AG08395 (cell line): Measurements from ENCODE around the gene TSPAN3.
A peak's percentile ranks its signal among the peaks of the same experiment; 100 is the strongest.

Source experiments
- DNase-seq: peaks from one replicate; pipeline ENCODE4 v3.0.0; 2012; ENCODE audit warnings: mixed read lengths, low spot score

TSPAN3 gene

DNA sequence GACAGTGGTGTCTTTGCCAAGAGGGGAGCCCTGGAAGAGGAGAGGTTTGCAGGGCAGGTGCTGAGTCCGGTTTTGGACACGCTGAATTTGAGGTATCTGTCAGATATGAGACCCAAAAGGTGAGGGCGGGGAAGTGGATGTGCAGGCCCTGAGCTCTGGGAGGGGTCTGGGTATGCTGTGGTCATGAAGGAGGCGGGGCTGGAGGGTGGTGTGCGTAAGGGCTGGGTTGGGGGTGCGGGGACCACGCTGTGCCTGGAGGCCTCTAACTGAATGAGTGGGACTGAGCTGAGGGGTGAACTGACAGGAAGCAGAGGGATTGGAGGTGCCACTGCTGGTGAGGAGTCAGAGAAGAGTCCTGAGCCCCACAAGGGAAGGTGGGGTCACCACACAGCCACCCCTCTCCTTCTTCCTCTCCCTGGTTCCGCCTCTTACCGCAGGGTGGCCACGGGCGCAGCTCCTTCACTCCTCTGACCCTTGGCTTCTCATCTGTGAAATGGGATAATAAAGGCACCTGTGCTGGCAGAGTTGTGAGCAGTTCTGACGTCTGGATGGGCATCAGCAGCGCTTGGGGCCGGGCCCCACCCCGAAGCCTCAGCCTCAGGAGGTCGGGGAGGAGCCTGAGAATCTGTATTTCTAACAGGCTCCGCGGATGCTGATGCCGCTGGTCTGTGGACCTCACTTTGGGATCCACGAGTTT, 47.2 kb downstream of the TSPAN3 start:
- no peak for DNase-seq

DNA sequence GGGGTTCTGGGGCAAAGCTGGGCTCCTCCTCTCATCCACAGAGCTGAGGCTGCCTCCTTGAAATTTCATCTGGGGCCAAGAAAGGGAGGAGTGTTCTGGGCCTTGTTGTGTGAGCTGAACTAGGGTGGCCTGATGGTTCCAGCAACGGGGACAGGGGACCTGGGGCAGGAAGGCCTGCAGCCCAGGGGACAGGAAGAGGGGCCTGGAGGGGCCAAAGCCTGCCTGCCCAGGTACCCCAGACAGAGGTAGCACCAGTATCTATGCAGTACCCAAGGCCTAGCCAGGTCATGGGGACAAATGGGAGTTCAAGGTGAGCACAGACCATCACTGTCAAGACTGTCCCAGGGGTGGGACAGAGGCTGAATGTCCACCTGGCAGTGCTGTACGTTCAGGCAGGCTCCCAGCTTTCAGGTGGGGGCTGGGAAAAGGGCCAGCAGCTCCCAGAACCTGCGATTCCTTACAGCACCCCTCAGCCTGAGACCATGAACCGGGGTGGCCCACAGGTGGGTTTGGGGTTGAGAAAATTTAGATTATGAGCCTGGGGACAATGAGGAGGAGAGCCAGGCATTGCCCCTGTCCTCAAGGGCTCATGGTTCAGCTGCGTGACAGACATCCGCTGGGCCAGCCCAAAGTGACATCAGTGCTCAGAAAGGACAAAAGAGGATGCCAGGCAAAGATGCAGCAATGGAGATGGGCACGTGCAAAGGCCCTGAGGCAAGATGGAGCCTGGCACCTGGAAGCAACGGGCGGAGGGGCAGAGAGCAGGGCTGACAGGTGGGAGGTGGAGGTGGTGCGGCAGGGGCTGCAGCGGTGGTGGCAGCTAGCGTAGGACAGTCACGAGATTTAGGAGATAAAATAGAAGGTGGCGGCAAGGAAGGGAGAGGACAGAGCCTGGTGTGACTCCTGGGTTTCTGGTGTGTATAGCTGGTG, 48.0 kb downstream of the TSPAN3 start:
- DNase-seq: no peak

DNA sequence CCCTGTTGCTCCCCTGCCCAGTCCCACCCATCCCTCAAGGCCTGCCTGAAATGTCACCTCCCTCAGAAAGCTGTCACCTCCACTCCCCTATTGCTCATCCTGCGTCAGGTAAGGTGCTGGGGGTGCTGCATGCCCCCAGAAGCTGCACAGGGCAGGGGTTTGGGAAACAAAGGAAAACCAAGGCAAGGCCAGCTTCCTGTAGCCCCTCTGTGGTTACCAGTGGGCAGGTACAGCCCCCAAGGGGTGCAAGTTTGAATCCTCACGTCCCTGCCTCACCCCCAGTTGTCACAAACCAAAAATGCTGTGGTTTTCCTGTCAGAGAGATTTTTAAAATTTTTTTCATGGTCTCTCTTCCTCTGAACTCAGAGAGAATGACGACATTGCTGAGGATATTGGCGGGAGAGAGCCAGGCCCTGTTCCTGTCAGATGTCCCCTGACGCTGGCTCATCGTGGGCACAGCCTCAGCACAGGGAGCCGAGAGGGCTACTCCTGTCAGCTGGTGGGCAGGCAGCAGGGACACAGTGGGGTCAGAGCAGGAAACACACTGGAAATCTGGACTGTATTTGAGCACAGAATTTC, 49.0 kb downstream of the TSPAN3 start:
- peak; percentile 76 for DNase-seq

DNA sequence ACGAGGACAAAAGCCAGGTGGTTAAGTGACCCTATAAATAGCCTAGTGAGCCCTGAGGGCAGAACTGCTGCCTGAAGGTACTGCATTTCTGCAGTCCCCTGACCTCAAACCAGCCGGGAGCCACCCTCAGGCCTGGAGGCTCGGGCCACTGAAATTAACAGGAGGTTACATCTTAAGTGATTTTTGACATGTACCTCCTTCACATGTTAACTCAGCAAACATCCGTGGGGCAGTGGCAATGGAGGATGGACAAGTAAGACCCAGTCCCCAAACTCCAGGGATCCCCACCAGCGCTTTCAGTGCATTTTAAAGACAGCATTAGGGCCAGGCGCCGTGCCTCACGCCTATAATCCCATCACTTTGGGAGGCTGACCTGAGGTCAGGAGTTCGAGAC, 49.8 kb downstream of the TSPAN3 start:
- DNase-seq: no peak

DNA sequence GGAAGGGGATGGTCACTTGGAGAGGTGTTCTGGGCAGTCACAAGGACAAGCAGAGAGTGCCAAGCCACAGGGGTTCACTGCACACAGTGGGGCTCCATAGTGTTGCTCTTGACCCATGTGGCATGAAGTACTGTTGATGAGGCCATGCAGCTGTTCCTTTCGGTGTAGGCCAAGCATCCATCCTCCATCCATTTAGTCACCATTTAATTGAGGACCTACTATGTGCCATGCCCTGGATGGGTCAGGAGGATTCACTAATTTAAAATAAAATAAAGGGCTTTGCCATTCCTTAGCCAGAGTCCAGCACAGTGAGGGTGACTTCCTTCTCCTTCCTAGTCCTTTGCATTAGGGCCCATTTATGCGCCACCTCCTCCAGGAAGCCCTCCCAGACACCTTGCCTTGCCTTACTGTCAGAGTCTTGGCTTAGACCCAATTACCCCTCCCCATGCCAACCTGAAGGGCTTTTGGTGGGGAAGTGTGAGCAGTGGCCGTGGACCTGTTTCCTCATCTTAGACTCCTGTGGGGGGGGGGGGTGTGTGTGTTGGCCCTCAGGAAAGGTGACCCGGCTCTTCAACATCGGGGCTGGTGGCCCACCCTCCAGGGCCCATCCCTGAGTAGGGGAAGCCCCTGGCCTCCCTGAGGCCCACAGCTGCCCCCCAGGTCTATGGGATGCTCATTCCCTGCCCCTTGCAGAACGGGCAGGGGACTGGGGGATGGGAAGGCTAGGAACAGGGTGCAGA, 50.4 kb downstream of the TSPAN3 start:
- no peak for DNase-seq

DNA sequence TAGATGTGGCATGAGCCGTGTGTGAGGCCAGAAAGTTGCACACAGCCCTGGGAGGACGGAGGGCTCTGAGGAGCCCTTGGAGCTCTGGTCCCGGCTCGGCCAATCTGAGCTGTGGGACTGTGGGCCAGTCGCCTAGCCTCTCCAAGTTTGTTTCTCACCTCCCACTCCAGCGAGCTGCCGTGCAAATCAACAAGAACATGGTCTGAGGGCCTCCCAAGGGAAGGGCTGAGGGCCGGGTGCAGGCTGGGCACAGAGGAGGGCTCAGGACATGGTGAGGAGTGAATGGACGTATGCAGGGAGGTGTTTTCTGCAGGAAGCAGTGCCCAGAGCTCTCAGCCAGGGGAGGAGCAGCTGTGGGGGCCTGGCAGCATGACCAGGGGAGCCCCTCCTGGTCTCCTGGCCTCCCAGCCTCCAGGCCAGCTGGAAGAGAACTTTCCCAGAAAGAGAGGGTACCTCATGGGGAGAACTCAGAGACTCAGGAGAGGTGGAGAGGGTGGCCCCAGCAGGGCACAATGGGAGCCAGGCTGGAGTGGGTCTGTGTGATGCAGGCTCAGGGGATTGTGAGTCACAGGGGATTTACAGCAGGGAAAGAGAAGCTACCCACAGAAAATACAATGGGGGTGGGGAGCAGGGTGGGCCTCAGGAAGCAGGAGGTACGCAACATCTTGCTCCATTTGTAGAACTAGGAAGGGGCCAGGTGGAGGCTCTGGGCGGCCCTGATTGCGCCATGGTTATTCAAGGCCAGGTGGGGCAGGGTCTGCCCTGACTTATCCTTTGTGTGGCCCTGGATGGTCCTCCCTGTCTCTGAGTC, 51.2 kb downstream of the TSPAN3 start:
- no peak for DNase-seq

DNA sequence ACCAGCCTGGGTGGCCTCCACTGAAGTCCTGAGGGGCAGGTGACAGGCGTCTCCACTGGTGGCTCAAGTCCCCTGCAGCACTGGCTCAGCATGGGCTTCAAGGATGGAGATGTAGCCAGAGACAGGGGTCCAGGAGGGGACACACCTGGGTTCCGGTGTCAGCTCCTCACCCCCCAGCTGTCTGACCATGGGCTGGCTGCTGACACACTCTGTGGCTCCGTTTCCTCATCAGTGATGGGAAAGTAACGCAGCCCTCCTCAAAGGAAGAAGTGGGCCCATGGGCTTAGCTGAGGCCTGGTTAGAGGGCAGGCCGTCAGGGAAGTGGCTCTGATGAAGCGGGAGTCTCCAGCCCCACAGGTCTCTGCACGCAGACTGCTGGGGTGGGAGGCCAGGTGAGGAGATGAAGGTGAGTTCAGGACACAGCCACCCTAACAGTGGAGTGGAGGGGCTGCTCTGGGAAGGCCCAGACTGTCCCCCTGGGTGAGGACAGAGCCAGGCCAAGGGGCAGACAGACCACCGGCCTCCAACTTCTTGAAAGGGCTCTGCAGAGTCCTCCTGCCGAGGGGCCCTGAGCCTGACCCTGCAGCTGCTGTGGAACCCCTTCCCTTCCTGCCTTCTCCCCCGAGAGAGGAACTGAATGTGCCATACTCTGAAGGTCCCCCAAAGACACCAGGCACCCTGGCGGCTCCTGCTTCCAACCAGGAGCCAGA, 52.0 kb downstream of the TSPAN3 start:
- no peak for DNase-seq

DNA sequence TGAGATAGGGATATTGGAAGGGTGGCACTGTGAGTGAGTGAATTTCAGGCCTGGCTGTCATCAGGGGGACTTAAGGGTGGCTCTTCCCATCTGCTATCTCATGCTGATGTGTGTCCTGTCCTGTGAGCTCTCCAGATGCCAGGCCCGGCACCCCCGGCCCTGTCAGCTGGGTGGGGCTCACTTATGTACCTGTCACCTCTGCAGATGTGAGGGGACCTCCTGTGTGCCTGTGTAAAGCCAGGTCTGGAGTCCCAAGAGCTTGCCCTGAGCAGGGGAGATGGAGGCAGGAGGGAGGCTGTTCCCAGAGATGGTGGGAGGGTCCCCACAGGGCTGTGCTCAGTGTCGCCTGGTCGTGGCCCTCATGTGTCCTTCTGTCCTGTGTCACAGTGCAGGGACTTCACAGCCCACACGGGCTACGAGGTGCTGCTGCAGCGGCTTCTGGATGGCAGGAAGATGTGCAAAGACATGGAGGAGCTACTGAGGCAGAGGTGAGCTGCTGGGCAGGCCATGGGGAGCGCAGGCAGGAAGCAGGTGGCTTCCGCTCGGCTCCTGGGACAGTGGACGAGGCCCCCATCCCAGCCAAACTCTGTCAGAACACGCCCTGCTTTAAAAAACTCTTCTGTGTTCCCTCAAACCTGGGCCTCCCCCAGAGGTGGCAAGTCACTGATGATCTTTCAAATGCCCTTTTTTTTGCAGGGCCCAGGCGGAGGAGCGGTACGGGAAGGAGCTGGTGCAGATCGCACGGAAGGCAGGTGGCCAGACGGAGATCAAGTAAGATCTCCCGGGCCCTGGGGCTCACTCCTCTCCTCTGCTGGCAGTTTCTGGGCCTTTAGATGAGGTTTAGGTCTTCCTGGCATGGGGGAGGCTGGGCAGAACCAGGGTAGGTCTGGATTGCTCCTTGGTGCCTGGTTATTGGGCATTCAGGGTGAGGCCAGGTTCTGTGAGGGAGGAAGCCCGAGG, 52.9 kb downstream of the TSPAN3 start:
- DNase-seq: no peak

DNA sequence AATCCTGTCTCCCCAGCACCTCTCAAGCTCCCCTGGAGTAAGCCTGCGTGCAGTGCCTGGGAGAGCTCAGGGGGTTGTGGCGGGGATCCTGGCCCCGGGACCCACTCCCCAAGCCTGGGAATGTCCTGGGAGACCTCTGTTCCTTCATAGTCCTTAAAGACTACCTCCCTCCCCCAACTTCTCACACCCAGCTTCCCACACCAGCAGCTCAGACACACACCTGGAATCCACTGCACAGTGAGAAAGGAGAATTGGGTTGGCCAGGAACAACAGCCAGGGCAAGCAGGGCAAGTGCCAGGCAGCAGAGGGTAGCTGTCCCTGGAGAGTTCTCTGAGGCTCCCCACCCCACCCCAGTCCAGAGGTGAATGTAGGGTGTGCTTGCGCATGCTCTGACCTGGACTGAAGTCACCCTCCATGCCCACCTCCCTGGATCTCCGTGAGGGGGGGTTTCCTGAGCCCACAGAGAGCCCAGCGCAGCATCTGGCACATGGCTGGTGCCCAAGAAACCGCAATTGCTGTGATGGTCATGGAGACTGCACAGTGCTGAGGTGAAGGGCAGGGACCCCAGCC, 53.7 kb downstream of the TSPAN3 start:
- no peak for DNase-seq

DNA sequence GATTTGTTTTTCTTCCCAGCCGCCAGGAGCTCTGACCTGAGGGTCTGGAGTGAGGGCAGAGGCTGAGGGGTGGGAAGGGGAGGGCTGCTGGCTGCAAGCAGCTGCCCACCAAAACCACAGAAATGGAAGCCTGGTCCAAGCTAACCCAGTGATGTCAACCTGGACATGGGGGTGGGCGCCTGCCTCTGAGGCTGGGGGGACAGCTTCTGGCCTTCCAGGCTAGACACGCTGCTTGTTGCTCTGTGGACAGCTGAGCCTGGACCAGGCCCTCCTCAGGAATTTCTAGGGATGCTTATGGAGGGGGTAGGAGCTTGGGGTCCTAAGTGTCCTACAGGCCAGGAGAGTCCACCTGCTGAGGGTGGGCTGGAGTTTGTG, 54.6 kb downstream of the TSPAN3 start:
- DNase-seq: no peak

DNA sequence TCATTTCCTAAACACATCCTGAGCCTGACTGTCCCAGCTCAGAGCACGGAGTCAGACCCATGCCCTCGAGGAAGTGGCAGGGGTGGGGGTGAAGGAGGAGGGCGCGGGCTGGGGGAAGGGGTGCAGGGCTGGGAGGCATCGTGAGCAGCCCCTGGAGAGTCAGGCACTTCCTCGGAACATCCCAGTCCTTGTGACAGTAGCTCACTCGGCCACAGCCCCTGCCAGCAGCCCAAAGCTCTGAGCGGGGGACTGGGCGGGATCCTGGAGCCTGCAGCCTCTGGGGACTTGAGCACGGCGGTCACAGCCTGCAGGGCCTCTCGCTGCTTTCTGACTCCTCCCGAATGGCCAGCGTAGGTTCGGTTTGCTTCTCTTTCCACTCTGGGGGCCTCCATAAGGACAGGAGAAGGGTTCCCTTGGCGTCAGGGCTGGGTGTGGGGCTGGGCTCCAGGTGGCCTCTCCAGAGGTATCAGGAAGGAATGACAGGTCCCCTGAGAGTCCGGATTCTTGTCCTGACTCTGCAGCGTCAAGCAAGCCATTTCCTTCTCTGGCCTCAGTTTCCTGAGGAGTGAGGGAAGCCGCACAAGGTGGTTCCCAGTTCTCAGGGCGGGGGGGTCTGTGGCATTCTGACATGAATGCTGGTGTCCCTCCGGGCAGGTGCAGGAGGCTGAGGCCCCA, 55.1 kb downstream of the TSPAN3 start:
- no peak for DNase-seq

DNA sequence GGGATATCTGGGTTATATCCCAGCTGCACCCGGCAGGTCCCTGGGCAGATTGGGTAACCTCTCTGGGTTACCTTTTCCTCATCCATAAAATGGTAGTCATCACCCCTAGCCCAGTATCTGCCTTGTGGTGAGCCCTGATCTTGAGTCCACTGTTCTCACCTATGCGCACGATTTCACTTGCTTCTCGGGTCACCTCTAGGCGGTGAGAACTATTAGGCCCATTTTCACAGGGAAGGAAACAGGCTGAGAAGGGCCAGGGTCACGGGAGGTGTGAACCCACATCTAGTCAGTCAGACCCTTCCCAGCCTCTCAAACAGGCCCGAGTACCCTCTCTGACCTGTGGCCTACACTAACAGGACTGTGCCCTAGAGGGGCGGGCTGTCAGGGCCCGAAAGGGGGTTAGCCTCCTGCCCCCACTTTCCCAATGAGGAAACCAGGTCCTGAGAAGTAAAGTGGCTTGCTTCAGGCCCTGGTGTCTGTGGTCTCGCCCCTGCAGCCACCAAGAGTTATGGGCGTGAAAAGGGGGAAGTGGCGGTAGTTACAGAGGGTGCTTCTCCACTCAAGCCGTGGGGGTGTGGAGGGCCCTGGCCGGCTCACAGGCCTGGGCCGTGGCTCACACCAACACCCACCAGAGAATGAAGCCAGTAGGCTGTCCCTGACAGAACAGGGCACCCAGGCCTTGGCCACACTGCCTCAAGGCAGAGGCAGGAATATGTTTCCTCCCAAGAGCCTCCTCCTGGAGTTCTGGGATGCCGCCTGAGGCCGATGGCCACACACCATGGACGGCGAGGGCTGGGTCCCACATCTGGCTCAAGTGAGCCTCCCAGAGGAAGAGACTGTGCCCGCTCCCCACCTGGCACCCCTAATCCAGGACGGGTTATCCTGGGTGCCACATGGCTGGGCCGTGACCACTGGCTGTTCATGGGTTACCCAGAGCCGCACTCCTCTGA, 56.5 kb downstream of the TSPAN3 start:
- DNase-seq: no peak

DNA sequence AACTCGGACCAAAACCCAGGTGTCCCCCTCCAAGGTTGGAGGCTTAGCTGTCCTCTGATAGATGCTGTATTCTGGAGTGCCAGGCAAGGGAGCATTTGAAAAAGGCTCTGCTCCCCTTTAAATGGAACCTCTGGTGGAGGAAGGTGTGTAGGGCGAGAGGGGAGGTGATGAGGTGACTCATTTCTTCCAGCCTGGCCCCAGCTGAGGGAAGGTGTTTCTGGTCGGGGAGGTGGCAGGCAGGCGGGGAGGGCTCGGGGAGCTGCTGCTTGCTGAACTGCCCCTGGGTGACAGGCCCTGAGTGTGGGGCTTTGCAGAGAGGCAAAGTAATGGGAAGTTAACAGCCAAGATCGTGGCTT, 57.2 kb downstream of the TSPAN3 start:
- DNase-seq: no peak

DNA sequence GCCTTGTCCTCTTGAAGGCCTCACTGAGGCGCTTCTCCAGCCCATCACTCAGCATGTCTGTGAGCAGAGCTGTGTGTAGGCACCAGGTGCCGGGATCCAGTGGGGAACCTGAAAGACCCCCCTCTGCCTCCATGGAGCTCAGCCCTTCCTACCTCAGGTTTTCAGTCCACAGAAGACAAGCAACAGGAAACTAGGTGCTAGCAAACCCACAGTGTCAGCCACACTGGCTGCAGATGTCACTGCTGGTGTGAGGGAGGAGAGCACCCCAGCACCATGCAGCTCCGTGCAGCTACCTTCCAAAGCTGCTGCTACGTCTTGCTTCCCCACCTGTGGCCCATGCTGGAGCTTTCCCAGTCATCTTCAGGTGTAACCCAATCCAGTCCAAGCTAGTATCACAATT, 58.0 kb downstream of the TSPAN3 start:
- DNase-seq: no peak

DNA sequence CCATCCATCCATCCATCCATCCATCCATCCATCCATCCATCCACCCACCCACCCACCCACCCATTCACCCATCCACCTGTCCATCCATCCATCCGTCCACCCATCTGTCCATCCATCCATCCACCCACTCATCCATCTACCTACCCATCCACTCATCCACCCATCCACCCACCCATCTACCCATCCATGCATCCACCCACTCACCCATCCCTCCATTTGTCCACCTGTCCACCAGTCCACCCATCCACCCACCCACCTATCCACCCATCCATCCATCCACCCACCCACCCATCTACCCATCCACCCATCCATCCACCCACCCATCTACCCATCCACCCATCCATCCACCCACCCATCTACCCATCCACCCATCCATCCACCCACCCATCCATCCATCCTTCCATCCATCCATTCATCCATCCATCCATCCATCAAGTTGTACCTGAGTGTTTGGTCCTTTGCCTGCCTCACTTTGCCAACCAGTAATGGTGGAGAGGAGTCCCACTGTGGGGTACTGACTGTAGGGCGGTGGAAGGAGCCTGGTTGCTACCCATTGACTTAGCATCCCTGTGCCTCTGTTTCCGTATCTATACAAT, 58.7 kb downstream of the TSPAN3 start:
- DNase-seq: no peak

DNA sequence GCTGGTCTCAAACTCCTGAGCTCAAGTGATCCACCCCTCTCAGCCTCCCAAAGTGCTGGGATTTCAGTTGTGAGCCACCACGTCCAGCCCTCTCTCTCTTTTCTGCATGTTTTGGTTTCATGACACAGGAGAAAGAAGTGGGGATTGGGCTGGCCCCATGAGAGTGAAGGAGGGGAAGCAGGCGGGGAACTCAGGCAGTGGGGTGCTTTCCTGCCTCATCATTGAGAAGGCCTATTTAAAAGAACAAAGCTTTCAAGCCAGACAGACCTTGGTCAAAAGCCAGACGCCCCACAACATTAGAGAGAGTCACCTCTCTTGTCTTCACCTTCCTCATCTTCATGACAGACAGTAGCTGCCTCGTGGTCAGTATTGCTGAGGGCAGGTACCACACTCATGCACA, 60.1 kb downstream of the TSPAN3 start:
- DNase-seq: no peak

DNA sequence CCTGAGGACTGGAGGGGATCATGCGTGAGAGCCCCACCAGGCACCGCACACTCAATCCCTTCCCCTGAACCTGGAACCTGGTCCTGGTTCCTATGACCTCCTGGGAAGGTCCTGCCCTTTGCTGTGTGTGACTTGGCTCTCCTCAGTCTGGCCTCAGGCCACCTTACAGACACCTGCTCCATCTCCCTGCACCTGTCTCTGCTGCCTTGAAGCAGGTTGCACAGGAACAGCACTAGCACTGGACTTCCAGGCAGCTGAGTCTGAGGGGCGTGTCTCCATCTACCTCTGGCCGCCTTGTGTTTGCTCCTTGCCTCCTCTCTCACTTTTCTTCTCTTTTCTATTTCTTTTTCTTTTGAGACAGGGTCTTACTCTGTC, 60.6 kb downstream of the TSPAN3 start:
- no peak for DNase-seq
